H1 (cell line): Measurements from ENCODE around the gene JPH2. TPM values are rescaled to one million over a fixed set of nuclear protein-coding genes. Genes with fewer than 3 reads are reported as not detected.

Source experiments
- BACH1 ChIP-seq: IDR thresholded peaks from 2 replicates; pipeline ENCODE4 v1.6.1; 2012; ENCODE audit warnings: low read length, improper control_type of control experiment
- CBX5 ChIP-seq: fragments of 300-800, 300-1000 bp; sonication (generic); IDR thresholded peaks from 2 replicates; pipeline ENCODE4 v1.7.1; 2016; ENCODE audit warnings: antibody characterized with exemption, low read length, low read depth
- EP300 ChIP-seq, 2 experiments: IDR thresholded peaks; 1 replicate in 1 of 2; 2 replicates in 1 of 2; pipeline ENCODE4 v1.6.1; 2011 to 2012; ENCODE audit warnings: low read depth in 2 of 2, low read length in 2 of 2, mild to moderate bottlenecking in 2 of 2, borderline replicate concordance in 1 of 2, inconsistent platforms in 1 of 2, moderate library complexity in 1 of 2
- GTF2F1 ChIP-seq: IDR thresholded peaks from 2 replicates; pipeline ENCODE4 v1.6.1; 2012; ENCODE audit warnings: low read depth, low read length, improper control_type of control experiment, borderline replicate concordance
- JUND ChIP-seq: IDR thresholded peaks from 2 replicates; pipeline ENCODE4 v1.6.1; 2011; ENCODE audit warnings: mild to moderate bottlenecking, improper control_type of control experiment, low read length
- KDM4A ChIP-seq: IDR thresholded peaks from one replicate; pipeline ENCODE4 v1.7.1; 2012; ENCODE audit warnings: low read depth, mild to moderate bottlenecking, moderate library complexity, low read length, inconsistent platforms; ENCODE audit not compliant: severe bottlenecking
- MAX ChIP-seq: IDR thresholded peaks from 2 replicates; pipeline ENCODE4 v1.6.1; 2012; ENCODE audit warnings: inconsistent platforms
- NANOG ChIP-seq: IDR thresholded peaks from 2 replicates; pipeline ENCODE4 v1.6.1; 2011; ENCODE audit warnings: low read length, low read depth, mild to moderate bottlenecking, inconsistent platforms; ENCODE audit not compliant: insufficient read depth, poor library complexity, severe bottlenecking
- PHF8 ChIP-seq: fragments of 200-600 bp; sonication (generic); conservative IDR thresholded peaks from 2 replicates; pipeline ENCODE4 v1.7.1; 2012; ENCODE audit warnings: low read depth, mild to moderate bottlenecking, inconsistent platforms, low read length, moderate library complexity
- POLR2A ChIP-seq, 2 experiments: IDR thresholded peaks; 1 replicate in 1 of 2; 2 replicates in 1 of 2; pipeline ENCODE4 v1.6.1; 2011; ENCODE audit warnings: low read depth in 2 of 2, low read length in 2 of 2, mild to moderate bottlenecking in 2 of 2; ENCODE audit errors: control extremely low read depth in 1 of 2
- POLR2AphosphoS5 ChIP-seq: IDR thresholded peaks from 2 replicates; pipeline ENCODE4 v1.6.1; 2011; ENCODE audit warnings: low read depth, low read length
- RFX5 ChIP-seq: IDR thresholded peaks from 2 replicates; pipeline ENCODE4 v1.6.1; 2011; ENCODE audit warnings: low read depth, low read length, improper control_type of control experiment, borderline replicate concordance
- RXRA ChIP-seq: IDR thresholded peaks from 2 replicates; pipeline ENCODE4 v1.6.1; 2011; ENCODE audit warnings: low read depth, mild to moderate bottlenecking, low read length, moderate library complexity; ENCODE audit not compliant: insufficient read depth
- SIX5 ChIP-seq: IDR thresholded peaks from 2 replicates; pipeline ENCODE4 v1.6.1; 2011; ENCODE audit warnings: mild to moderate bottlenecking, low read depth, low read length
- SUZ12 ChIP-seq: fragments of 200-600 bp; sonication (generic); IDR thresholded peaks from 2 replicates; pipeline ENCODE4 v1.6.1; 2012; ENCODE audit warnings: mild to moderate bottlenecking, inconsistent platforms, low read length, moderate library complexity, mixed read lengths
- polyA plus RNA-seq, 7 experiments: library from polyadenylated mRNA; depleted of rRNA in 3 of 7; stranded (reverse) in 5 of 7; unstranded in 2 of 7; fragments of >200 nt in 5 of 7; fragments of 200-250 nt in 2 of 7; gene quantifications; 1 replicate in 5 of 7; 2 replicates in 1 of 7; 4 replicates in 1 of 7; pipeline versions ENCODE4 v1.2.1 to v1.2.3, GENCODE V29; 2011 to 2013; ENCODE audit warnings: missing spikeins in 2 of 7, mixed read lengths in 2 of 7
- total RNA-seq: library from RNA; stranded (reverse); fragmentation: NEBNext Ultra II Directional; extraction: Animal tissue kit (Norgen Biotek cat#: 25700); gene quantifications from 2 replicates; pipeline ENCODE4 v1.2.1, GENCODE V29; 2021

Gene JPH2
- total and polyA plus RNA-seq, 2 of the 8 experiments (the other 6 are each of a cell fraction or from before 2014, with no cell fraction given), result 0.59 to 1.3 TPM

- no peak for TF ChIP-seq SUZ12
- TF ChIP-seq NANOG, result no peak
- TF ChIP-seq POLR2AphosphoS5, result peak; percentile 81
- no peak for TF ChIP-seq RFX5
- no peak for TF ChIP-seq SIX5
- no peak; the same call in 1 of the 2 replicates for TF ChIP-seq JUND
- peak; percentile 70 for TF ChIP-seq KDM4A
- peak; percentile 92 to 93 for TF ChIP-seq POLR2A (IDR thresholded peaks at IDR 0.05; ENCODE audit: control extremely low read depth in 1 of 2, low read depth in 2 of 2, low read length in 2 of 2)
- TF ChIP-seq EP300 (IDR thresholded peaks at IDR 0.05; ENCODE audit: borderline replicate concordance in 1 of 2, low read depth in 2 of 2, low read length in 2 of 2), result peak in 1 of 2 experiments; percentile 57; a peak in 1 of 3 replicates
- TF ChIP-seq GTF2F1, result peak; percentile 10; the same call in 1 of the 2 replicates
- TF ChIP-seq MAX, result peak; percentile 96
- no peak for TF ChIP-seq CBX5
- TF ChIP-seq BACH1, result peak; percentile 72; the same call in 1 of the 2 replicates
- TF ChIP-seq PHF8, result peak; percentile 77
- TF ChIP-seq RXRA, result no peak
Observed at GRCh38 chr20:44210406-44211176, 23.6 kb upstream of the JPH2 start, which contains the start of gene OSER1 (continued).
